ENCODE measurements around the gene FOXJ2.

The FOXJ2 gene

GRCh38 chr12:8052679-8053078 lies 20.2 kb downstream of the FOXJ2 start:
- in situ Hi-C loops (cut with HindIII; ENCODE audit: low sequenced_read_pairs), result no loop called here
- no peak overlapping the region for H3K4me3 ChIP-seq (ENCODE audit: low read depth, low read length)
- DNase-seq (ENCODE audit: low read depth, low spot score), result no peak
- TF ChIP-seq CTCF (IDR thresholded peaks at IDR 0.05; ENCODE audit: low read depth, low read length), result no peak

DNA sequence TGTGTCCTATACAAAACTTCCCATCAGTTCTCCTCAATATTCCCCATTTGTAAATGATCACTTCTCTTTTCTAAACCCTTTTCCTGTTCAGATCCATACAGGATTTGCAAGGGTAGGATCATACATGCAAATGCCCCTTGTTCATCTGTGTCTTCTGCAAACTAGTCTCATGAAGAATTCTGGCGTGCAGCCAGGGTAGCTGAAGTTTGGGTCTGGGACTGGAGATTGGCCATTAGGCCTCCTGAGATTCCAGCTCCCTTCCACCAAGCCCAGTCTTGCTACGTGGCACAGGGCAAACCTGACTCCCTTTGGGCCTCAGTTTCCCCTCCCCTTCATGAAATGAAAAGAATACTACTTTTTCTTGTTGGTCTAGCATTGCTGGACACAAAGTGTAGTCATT lies 22.3 kb downstream of the FOXJ2 start:
- no peak for TF ChIP-seq CTCF (IDR thresholded peaks at IDR 0.05; ENCODE audit: low read depth, low read length)
- in situ Hi-C loops (cut with HindIII; ENCODE audit: low sequenced_read_pairs), result no loop called here
- H3K4me3 ChIP-seq (ENCODE audit: low read depth, low read length), result no peak overlapping the region
- no peak for DNase-seq (ENCODE audit: low read depth, low spot score)

DNA sequence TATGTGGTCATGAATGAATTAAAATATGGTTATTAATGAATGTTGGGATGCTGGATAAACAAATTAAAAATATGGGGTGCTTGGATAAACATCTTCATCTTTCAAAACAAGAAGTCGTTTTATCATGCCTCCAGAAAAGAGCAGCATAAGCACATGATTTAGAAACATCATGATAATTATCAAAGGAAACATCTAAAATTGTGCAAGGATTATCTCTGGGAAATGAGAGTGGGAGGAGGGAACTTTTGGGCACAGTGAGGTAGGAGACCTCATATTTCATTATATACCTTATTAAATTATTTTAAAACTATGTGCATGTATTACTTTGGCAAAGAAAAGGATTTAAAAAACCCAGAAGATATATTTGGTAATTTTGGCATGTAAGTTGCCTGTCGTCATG lies 24.8 kb downstream of the FOXJ2 start:
- no peak overlapping the region for H3K4me3 ChIP-seq (ENCODE audit: low read depth, low read length)
- no peak for DNase-seq (ENCODE audit: low read depth, low spot score)
- no peak for TF ChIP-seq CTCF (IDR thresholded peaks at IDR 0.05; ENCODE audit: low read depth, low read length)
- in situ Hi-C loops (cut with HindIII; ENCODE audit: low sequenced_read_pairs), result no loop called here

- H3K4me3 ChIP-seq (ENCODE audit: low read depth, low read length), result no peak overlapping the region
- in situ Hi-C loops (cut with HindIII; ENCODE audit: low sequenced_read_pairs), result no loop called here
- DNase-seq (ENCODE audit: low read depth, low spot score), result peak; percentile 63
- TF ChIP-seq CTCF (IDR thresholded peaks at IDR 0.05; ENCODE audit: low read depth, low read length), result no peak
These were observed 25.3 kb downstream of the FOXJ2 start for GRCh38 chr12:8057839-8058238.

DNA sequence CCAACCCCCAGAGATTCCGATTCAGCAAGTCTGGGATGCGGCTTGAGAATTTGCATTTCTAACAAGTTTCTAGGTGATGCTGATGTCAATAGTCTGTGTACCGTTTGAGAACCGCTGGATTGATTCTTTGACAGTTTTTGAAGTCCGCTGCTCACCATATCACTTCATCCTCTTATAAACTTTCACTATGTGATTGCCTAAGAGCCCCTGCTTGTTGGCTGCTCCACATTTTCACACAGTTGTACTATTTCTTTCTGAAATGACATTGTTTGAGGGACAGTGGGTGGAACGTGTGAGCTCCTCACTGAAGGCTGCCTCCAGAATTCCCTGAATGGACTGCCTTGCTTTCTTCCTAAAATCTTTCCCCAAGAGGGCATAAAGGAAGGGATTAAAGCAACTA lies 26.0 kb downstream of the FOXJ2 start:
- H3K4me3 ChIP-seq (ENCODE audit: low read depth, low read length), result no peak overlapping the region
- DNase-seq (ENCODE audit: low read depth, low spot score), result no peak
- no peak for TF ChIP-seq CTCF (IDR thresholded peaks at IDR 0.05; ENCODE audit: low read depth, low read length)
- in situ Hi-C loops (cut with HindIII; ENCODE audit: low sequenced_read_pairs), result no loop called here

DNA sequence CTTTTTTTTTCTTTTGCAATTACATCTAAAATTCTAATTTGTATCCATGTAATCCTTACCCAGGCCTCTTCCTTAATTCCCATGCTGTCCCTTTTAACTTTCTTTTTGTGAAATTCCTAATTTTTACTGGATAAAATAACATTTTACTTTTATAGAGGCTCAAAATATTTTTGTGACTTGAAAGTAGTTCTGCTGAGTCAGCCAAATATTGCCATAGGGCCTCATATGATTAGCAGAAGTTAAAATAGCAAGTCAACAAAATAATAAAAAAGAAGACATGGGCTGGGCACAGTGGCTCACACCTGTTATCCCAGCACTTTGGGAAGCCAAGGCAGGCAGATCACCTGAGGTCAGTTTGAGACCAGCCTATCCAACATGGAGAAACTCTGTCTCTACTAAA lies 31.6 kb downstream of the FOXJ2 start:
- H3K4me3 ChIP-seq (ENCODE audit: low read depth, low read length), result no peak overlapping the region
- DNase-seq (ENCODE audit: low read depth, low spot score), result no peak
- in situ Hi-C loops (cut with HindIII; ENCODE audit: low sequenced_read_pairs), result no loop called here
- TF ChIP-seq CTCF (IDR thresholded peaks at IDR 0.05; ENCODE audit: low read depth, low read length), result no peak

DNA sequence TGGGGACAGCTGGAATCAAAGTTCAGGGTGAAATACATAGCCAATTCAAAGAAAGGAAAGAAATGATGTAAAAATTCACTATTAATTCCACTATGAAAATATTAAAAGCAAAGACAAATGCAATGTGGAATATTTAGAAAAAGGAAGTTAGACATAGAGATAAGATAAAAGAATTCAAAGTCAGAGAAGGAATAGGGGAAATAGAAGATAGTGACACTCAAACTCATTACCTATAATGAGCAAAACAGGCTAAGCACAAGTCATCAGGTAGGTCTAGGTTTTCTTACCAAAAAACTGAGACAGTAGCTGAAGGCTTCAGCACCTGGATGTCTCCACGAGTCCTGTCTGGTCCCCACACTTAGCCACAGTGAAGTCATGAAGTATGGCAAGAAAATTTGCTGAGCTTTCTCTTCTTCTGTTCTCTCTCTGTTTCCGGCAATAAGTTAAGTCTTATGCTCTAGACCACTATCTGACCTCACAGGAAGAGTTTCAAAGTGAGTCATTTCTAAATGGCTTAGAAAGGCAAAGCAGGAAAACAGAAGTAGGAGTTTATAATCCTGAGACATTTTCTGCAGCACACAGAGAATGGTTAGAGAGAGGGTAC lies 33.6 kb downstream of the FOXJ2 start, which contains the start of gene C3AR1:
Gene C3AR1, minus strand, starts transcription at position 369 of the 604 bp plus-strand sequence. CDS start 6,174 bp downstream, outside the sequence.
- no peak for TF ChIP-seq CTCF (IDR thresholded peaks at IDR 0.05; ENCODE audit: low read depth, low read length)
- H3K4me3 ChIP-seq (ENCODE audit: low read depth, low read length), result no peak within 1 kb of the TSS
- peak; percentile 80 for DNase-seq (ENCODE audit: low read depth, low spot score)
- in situ Hi-C loops (cut with HindIII; ENCODE audit: low sequenced_read_pairs), result no loop called here

Measured in astrocyte of the spinal cord (primary cell).